NCI-H1417 treated with DMSO at 0.1 percent for 48 hours (cell line): ENCODE measurements around the gene SND1.

Experiments used
- DNase-seq: peaks from one replicate; lab custom pipeline; 2025; lab: John Stamatoyannopoulos, UW

Gene SND1

DNA sequence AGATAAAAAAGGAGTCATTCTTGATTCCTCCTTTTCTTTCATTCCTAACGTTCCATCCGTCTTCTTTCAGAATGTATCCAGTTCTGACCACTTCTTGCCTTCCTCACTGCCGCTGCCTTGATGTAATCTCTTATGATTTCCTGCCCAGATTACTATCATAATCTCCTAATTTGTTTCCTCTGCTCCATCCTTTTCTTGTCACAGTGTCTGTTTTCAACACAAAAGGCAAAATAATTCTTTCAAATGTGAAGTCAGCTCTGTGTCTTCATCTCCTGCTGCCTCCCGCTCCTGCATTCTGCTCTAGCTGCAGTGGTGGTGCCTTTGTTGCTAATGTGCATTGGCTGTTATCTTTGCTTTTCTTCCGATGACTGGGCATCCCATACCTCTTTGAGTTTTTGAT, 150.9 kb downstream of the SND1 start:
- no peak for DNase-seq

DNA sequence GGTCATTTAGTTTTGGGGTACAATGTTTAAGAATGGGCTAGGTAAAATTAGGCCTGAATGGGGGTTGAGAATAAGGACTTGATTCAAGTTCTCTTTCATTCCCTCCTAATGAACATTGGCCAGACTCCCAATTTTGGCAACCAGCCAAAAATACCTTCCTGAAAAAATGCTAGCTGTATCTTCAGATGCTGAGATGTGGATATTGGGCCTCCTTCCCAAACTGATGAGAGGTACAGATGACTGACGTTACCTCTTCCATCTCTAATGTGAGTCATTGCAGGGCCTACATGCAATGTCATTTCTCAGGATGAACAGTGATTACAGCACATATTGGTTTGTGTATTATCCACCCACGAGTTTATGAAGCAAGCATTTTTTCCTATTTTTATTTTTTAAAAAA, 151.6 kb downstream of the SND1 start:
- DNase-seq = no peak

DNA sequence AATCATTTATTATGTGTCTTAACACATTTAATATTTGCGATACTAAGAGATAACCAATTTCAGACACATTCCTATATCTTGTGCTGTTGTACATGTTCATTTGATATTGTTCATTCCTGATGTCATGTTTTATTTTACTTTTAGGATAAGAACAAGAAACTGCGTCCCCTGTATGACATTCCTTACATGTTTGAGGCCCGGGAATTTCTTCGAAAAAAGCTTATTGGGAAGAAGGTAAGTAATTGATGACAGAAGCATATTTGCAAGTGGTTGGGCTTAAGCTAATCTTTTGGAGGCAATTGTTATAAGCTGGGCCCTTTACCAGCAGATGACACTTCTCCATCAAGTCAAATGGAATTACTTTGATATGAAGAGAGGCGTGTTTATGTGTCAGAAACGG, 155.3 kb downstream of the SND1 start:
- DNase-seq = no peak

DNA sequence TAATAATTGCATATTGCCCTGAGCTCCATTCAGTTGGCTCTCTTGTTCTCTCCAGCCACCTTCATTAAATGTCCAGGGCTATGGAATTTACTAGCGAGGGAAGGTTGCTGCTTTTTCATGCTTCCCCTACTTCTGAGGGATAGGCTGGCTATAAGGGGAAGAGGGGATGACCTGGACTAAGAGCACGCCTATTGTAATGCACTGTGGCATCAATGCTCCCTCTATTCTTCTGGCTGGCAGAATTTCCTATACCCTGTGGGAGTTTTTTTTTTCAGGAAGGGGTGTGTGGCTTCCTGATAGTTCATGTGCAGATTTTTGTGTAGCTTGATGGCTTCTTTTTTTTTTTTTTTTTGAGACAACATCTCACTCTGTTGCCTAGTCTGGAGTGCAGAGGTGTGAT, 155.8 kb downstream of the SND1 start:
- no peak for DNase-seq

DNA sequence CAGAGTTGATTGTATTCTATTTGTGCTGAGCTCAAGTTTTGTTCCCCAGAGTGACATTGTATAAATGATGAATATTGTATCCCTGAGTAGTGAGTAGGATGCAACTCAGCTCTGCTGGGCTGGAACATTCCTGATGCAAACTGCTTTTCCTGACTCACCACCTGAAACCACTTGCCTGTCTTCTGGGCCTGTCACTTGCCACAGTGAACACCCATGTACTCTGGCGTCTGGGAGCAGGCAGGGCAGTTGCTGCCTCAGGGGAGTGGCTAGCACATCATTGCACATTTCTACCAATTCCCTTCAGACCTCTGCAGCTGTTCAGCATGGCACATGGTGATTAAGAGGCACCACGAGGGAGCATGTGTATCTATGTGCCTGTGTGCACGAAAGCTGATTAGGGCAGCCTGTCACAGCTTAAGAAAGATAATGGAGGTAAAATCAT, 157.3 kb downstream of the SND1 start:
- DNase-seq = peak; percentile 39

DNA sequence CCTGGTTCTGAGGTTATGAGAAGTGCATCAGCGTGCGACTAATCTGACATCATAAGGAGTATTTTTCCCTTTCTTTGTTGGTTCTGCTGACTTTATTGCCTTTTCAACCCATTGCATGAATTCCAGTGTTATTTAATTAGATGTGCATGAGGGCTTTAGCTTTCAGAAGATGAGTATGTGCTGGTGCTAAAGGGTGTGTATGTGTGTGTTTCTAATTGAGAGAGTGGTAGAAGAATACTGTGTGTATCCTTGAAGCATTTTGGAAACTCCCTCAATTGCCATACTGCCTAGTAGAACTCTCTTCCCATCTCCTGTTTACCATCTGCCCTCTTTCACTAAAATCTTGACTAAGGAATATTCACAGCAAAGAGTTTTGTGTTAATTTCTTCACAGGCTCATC, 158.1 kb downstream of the SND1 start:
- DNase-seq = no peak

DNA sequence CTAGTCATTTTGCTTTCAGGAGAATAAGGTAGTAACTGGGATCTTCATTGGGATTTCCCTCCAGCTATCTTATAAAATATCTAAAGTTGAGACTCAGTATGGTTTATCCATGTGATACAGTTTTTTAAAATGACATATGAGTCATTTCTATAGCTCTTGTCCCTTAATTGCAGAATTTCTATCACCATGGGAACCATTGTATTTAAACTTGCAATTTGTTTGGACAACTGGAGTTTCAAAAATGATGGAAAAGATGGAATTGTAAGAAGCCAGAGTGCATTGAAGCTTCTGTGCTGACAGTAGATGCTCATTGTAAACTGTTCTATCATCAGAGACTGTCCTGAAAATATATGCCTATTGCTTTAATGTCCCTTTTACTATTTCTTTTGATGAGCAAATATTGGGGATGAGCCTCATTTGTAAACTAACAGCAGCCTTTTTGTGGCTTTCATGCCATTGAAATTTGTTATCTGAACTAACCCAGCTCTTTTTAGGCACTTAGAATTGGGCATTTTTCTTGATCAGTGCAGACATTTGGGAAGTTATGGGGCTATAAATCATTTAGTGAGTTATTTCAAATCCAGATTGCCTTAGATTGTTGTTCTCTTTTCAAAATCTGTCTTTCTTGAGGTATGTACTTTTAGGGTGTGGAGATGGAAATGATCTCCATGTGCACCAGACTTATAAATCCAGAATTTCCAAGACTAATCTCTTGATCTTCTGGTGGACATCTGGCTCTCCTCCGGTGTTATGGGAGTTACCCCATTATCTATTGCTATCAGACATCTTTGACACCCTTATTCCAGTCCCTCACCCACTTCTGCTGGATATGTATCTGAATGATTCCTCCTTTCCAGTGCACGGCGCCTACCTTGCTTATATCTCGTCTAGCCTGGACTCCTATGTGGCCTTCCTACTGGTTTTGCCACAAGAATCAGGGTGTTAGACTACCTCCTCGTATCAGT, 159.0 kb downstream of the SND1 start:
- no peak for DNase-seq

DNA sequence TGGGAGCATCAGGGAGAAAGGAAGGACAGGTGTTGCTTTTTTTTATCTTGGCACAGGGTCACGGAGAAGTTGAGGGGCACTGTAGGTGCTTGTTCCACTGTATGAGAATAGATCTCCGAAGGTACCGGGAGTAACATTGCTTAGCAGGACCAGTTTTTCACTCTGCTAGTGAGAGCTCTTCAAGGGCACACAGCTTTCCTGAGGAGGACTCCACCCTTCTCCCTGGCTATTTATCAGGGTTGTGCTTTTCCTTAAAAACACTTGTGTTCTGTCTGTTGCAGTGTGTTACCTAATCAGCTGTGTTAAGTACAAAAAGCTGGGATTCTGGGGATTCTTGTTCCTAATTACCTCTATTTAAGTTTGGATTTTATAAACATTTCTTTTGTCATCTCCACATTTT, 160.5 kb downstream of the SND1 start:
- no peak for DNase-seq

DNA sequence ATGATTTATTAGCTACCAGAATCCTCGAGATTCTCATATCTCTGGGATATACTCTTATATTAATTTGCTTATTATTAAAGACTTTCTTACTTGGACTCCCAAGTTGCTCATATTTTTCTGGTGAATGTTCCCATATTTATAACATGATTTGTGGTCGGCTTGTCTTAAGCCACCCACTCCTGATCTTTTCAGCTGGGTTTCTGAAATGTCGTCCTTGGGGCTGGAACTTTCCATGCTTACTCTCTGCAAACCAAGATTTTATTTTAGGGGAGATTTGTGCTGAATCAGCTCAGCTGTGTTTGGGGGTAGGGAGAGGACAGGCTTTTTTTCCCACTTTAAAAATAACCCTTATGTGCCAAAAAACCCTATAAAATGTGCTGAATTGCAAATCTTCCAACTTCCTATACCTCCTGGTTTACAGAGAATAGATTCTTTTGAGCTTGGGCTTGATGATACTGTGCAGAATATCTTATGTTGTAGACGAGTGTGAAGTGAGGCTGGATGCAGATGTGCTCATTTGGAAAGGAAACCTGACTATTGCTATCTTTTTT, 162.1 kb downstream of the SND1 start:
- DNase-seq = no peak

DNA sequence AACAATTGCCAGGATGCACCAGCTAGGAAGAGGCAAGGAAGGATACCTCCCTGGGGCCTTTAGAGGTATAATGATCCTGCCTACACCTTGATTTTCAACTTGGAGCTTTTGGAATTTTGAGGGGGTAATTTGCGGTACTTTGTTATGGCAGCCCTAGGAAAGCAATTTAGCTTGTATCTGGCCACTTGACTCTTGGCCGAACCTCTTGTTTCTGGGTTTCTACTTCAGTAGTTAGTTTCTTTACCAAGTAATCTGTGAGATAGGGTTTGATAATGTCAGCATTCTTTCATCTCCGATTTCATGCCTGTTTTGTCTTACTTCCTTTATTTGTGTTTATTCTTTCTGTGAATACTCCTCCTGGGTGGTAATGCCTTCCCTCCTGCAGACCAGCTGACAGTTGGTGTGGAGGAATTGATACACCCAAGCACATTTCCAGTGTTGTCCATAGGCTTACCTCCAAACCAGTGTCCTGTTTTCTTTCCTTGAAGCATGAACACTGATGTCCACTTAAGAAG, 163.7 kb downstream of the SND1 start:
- DNase-seq = no peak

DNA sequence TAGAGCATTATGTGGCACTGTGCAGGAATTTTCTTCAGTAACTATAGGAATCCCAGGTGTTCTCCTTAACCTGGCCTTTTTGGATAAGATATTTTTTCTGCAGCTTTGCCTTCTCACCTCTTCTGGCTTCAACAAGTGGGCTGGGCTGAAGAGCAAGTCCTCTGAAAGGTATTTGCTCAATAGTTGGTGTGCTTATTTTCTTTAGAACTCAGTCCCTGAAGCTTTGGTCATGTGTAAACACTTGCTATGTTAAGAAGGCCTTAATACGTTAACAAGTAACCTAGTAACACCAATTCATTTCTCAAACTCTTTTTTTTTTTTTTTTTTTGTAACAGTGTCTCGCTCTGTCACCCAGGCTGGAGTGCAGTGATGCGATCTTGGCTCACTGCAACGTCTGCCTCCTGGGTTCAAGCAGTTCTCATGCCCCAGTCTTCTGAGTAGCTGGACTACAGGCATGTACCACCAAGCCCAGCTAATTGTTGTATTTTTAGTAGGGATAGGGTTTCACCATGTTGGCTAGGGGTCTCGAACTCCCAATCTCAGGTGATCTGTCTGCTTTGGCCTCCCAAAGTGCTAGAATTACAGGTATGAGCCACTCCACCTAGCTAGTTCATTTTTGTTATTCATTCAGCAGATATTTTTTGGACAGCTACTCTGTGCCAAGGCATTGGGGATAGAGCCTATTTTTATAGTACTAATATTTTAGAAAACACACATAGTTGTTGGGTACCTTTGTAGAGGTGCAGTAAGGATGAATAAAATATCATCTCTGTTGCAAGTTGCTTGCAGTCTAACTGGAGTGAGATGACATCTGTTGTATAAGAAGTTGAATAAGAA, 164.6 kb downstream of the SND1 start:
- DNase-seq = no peak

DNA sequence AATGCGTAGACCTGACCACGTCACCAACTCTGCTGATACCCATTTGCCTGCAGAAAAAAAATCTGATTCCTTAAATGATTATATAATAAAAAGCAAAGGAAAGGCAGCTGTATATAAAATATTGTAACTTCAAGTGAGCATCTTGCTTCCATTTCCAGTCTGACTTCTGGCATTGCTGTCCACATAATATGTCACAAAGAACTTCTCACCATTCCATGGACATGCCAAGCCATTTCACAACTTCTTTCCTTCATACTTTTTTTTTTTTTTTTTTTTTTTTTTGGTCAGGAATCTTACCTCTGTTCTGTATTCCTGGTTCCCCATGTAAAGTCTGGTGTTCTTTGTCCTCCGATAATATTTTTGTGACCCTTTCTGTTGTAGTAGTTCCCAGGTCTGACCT, 165.5 kb downstream of the SND1 start:
- DNase-seq = no peak

DNA sequence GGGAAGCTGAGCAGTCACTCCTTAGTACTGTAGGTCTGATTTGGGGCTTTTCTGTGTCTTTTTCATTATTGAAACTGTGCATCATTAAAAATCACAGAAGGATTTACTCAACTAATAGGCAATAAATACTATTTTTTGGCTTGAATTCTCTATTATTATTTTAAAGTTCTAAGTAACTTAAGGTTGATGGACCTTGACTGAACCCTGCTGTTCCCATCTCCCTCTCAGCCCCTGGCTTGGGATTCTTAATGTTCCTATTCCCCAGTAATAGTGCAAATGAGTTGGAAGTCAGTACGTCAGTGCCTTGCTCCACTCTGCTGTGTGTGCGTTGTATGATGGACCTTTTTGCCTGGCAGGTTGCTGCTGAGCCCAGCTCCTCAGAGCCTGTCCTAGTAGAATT, 166.3 kb downstream of the SND1 start:
- no peak for DNase-seq

DNA sequence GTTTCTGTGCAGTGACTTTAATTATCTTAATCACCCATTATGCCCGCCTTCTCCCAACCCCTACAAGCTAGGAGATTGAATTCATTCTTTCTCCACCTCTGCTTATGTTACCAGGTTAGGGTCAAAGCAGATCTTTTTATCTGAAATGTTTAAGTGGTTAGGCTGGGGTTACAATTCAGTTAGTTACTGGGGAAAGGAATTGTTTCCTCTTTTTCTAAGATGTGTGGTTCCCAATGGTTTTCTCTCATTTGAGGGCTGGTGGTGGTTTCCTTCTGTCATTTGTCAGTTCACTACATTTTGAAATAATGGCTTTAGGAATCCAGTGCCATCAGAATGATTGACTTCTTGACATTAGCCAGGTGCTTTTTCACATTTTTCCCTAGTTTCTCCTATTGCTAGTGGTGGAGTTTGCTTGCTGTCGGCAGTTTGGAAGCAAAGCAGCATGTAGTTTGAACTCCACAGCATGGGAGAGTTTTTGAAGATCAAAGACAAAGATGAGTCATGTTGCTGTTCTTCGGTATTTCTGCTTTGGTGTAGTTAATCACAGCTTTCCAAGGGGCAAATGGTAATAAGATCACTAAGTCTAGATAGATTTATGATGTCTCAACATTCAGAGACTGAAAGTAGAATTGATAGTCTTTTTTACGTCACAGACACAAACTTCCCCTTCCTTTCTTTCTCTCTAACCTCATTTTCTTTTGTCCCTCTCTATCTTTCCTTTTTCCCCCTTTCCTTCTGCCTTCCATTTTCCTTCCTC, 168.2 kb downstream of the SND1 start:
- no peak for DNase-seq

DNA sequence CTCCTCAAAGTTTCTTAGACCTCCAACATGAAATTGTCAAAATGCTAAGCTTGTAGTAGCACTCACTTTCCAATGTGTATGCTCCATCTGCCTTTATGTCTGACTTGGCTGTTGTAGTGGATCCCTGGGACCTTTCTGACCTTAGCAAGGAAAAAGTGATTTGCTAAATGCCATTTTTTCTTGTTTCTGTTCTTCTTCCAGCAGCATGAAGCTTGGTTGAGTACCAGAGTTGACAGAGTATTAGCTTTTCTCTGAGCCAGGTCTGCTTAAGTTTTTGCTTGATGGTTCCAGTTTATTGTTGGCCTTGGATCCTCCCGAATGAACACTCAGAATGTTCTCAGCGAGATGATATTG, 168.7 kb downstream of the SND1 start:
- DNase-seq = no peak

DNA sequence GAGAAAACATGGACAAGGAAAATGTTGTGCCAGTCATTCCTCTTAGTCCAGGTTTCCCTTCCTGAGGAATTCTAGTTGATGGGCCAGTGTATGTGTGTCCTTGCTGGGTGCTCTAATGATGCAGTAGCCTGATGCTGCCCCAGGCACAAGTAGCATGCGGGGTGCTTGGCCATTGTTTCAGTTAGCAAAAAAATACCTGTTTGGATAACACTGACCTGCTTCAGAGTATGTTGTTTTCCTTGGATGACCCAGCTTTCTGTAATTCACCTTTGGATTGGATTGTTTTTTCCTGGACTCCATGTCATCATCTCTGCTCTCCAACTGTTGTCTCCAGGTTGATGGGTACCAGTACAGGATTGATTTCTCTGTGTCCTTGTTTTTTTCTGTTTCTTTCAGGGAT, 169.2 kb downstream of the SND1 start:
- no peak for DNase-seq

DNA sequence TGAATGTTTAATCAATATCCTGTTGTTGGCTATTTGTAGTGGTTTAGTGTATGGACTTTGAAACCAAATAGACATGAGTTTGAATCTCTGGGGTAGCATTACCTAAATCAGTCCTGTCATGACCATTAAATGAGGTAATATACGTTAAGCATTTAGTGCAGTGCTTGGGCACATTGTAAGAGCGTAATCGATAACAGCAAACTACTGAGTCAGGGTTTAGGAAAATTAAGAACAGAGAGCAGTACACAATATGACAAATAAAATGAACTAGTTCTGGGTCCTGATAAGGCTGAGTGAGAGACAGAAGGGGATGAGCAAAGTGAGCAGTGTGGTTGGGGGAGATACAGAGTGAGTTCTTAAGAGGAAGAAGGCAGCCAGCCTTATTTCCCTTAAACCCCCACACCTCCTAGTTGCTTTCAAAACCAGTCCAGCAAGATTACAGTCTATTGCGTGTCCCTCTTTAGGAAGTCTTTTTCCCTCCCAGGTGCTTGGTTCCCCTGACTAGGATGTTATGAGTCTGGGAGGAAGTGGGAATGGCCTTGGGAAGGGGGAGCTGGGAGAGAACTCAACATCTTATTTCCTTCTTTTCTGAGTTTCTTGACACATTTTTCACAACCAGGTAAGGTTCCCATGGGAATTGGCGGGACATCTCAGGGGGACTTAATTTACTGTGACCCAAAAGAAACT, 171.0 kb downstream of the SND1 start:
- DNase-seq = no peak

DNA sequence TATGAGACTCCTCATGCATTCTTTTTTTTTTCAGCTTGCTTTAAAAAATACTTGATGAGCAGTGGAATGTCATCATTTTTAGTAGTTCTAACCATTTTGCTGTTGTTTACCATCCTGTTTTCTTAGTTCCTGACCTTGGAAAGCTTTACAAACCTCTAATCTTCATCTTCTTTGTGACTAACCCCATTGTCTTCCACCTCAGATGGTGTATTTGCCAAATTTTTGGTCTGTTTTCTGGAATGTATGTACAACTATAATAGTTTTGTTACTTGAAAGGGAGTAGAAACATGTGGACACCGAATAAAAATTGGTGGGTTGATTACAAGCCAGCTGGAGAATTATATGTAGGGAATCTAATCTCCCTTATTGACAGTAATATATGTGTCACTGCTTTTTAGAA, 172.7 kb downstream of the SND1 start:
- no peak for DNase-seq

DNA sequence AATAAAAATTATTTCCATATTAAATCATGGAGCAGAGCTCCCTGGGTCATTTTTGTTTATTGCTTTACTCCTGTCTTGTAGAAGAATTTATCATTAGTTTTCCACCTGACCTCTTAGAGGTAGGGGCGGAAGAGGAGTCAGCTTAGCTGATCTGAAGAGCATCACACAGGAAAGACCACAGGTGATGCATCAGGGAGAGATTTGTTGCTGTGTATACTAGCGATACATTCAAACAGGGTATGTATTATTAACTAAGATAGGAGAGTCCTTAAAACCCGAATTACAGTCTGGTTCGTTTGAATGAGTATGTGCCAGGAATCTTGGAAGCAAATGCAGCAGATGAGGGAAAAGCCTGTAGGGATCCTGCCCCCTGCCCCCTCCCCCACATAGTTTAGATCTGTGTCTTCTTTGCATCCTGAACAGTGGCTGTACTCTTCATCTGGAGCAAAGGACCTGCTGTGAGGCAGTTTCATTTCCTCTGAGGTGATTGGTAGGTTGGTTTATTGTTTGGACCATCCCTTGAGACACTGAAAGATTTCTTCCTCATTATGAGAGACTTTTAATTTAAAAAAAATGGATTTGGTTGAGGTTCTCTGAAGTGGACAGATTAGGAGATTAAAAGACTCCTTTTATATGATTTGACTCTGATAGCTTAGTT, 177.0 kb downstream of the SND1 start:
- no peak for DNase-seq

DNA sequence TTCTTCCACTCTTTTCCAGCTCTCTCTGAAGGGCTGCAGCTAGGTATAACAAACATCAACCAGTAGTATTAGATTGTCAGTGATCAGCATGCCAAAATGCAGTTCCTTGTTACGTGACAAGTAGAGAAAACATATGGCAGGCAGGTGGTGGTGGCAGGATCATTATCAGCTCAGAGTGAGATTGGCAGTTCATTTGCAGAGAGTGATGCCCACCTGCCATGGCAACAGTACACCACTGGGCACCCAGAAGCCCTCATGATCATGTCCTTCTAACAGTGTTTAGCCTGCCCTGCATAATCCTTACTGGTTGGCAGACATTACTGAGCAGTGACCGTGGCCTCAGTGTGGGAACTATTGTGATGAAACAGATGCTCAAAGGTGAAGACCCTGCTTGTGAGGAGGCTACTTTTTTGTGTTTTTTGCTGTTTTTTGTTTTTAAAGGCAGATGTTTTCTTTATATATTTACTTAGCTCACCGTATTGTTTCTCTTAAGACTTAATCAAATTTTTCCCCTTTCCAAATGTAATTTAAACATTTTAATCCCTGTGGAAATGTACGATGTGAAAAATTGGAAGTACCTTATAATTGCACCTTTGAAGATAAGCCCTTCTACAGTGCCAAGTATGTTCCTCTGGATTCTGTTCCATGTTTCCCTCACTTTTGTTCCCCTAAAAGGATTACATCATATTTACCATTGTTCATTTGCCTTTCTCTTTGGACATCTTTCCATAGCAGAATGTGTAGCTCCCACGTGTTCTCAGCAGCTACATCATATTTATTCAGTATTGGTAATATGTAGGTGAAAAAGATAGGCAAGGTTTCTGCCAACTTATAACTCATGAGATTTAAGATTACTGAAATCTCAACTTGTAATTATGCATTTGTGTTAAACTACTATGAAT, 179.6 kb downstream of the SND1 start:
- DNase-seq = peak; percentile 66
